Hepatocyte (in vitro differentiated cells): Measurements from ENCODE around the gene SLC66A3. TPM values are rescaled to one million over a fixed set of nuclear protein-coding genes. Genes with fewer than 3 reads are reported as not detected.

Source experiments
- DNase-seq: peaks from one replicate; pipeline ENCODE4 v3.0.0-alpha.2; 2016; ENCODE audit warnings: low spot score
- H2AFZ ChIP-seq: fragments of 200-600 bp; sonication (generic); 2 replicates; pipeline ENCODE4 v1.6.0; 2016; ENCODE audit warnings: antibody characterized with exemption, mild to moderate bottlenecking
- H3K27ac ChIP-seq: fragments of 200-600 bp; sonication (generic); 2 replicates; pipeline ENCODE4 v1.5.1; 2016; ENCODE audit warnings: mild to moderate bottlenecking
- H3K27me3 ChIP-seq: fragments of 200-600 bp; sonication (generic); 2 replicates; pipeline ENCODE4 v1.6.1; 2016
- H3K36me3 ChIP-seq: fragments of 200-600 bp; sonication (generic); replicated peaks from 2 replicates; pipeline ENCODE4 v1.5.1; 2016; ENCODE audit warnings: low read depth; ENCODE audit not compliant: insufficient read depth
- H3K4me1 ChIP-seq: fragments of 200-600 bp; sonication (generic); 2 replicates; pipeline ENCODE4 v1.5.1; 2016; ENCODE audit warnings: mild to moderate bottlenecking, moderate library complexity; ENCODE audit not compliant: insufficient read depth
- H3K4me2 ChIP-seq: fragments of 200-600 bp; sonication (generic); 2 replicates; pipeline ENCODE4 v1.6.0; 2016
- H3K4me3 ChIP-seq: fragments of 200-600 bp; sonication (generic); 2 replicates; pipeline ENCODE4 v1.5.1; 2016; ENCODE audit warnings: mild to moderate bottlenecking
- H3K79me2 ChIP-seq: fragments of 200-600 bp; sonication (generic); 2 replicates; pipeline ENCODE4 v1.6.0; 2017; ENCODE audit warnings: mild to moderate bottlenecking
- H3K9me2 ChIP-seq: fragments of 200-600 bp; sonication (generic); replicated peaks from 2 replicates; pipeline ENCODE4 v1.6.0; 2017; ENCODE audit warnings: mild to moderate bottlenecking; ENCODE audit not compliant: insufficient read depth
- H3K9me3 ChIP-seq: fragments of 200-600 bp; sonication (generic); 2 replicates; pipeline ENCODE4 v1.5.1; 2016; ENCODE audit warnings: low read depth, mild to moderate bottlenecking
- H4K20me1 ChIP-seq: fragments of 200-600 bp; sonication (generic); 2 replicates; pipeline ENCODE4 v1.6.0; 2016; ENCODE audit warnings: mild to moderate bottlenecking; ENCODE audit not compliant: insufficient read depth, poor library complexity, severe bottlenecking
- CTCF ChIP-seq: fragments of 200-600 bp; sonication (generic); IDR thresholded peaks from 2 replicates; pipeline ENCODE4 v1.5.1; 2016; ENCODE audit warnings: antibody characterized with exemption, mild to moderate bottlenecking; ENCODE audit not compliant: poor library complexity
- EZH2 ChIP-seq: fragments of 200-600 bp; sonication (generic); IDR thresholded peaks from 2 replicates; pipeline ENCODE4 v1.6.1; 2016; ENCODE audit warnings: antibody characterized with exemption, mild to moderate bottlenecking, borderline replicate concordance
- EZH2phosphoT487 ChIP-seq: fragments of 200-600 bp; sonication (generic); IDR thresholded peaks from one replicate; pipeline ENCODE4 v1.6.1; 2018; ENCODE audit warnings: antibody characterized with exemption, mild to moderate bottlenecking, low read depth, moderate library complexity; ENCODE audit not compliant: unreplicated experiment, severe bottlenecking
- WGBS: methylation state at CpG from one replicate; pipeline ENCODE4 v1.1.6; 2016; ENCODE audit warnings: low lambda C conversion rate; ENCODE audit errors: missing lambda C conversion rate; 5-methylcytosine and 5-hydroxymethylcytosine counted together
- polyA plus RNA-seq: library from polyadenylated mRNA; unstranded; fragments of >200 nt; fragmentation: Nextera tagmentation; extraction: Ambion mirVana; gene quantifications from 2 replicates; pipeline ENCODE4 v1.2.1, GENCODE V29; 2016
- total RNA-seq: library from RNA; depleted of rRNA; stranded (reverse); fragments of >200 nt; gene quantifications from 2 replicates; pipeline ENCODE4 v1.2.3, GENCODE V29; 2014

Gene SLC66A3
- total and polyA plus RNA-seq, 2 experiments from 2014 or later = 24.3 to 26.8 TPM

GRCh38 chr2:11117776-11118175 lies 37.5 kb upstream of the SLC66A3 start:
- no peaks in the 10 kb centered on the region for H3K27me3 ChIP-seq
- TF ChIP-seq EZH2phosphoT487 (no peak), CTCF (no peak)
- no peak for DNase-seq

GRCh38 chr2:11118761-11119160 lies 36.5 kb upstream of the SLC66A3 start:
- Histone ChIP-seq H3K27ac (no peak overlapping the region), H2AFZ (no peak overlapping the region), H3K9me3 (no peaks in the 10 kb centered on the region), H3K9me2 (no peaks in the 10 kb centered on the region), H4K20me1 (no peaks in the 10 kb centered on the region), H3K79me2 (no peaks in the 10 kb centered on the region), H3K36me3 (no peaks in the 10 kb centered on the region), H3K4me3 (no peak overlapping the region), H3K27me3 (no peaks in the 10 kb centered on the region), H3K4me2 (no peak overlapping the region), H3K4me1 (no peaks in the 10 kb centered on the region)
- TF ChIP-seq CTCF (no peak), EZH2phosphoT487 (no peak), EZH2 (no peak)
- 93% methylated on average over 3 of the region's 3 CpGs for WGBS
- no peak for DNase-seq

More at GRCh38 chr2:11117776-11118175, 37.5 kb upstream of the SLC66A3 start:
- H3K36me3 ChIP-seq = no peaks in the 10 kb centered on the region
- H3K9me2 ChIP-seq = no peaks in the 10 kb centered on the region
- H3K4me3 ChIP-seq = no peak overlapping the region
- no peak overlapping the region for H3K27ac ChIP-seq
- no peaks in the 10 kb centered on the region for H3K79me2 ChIP-seq
- no peak overlapping the region for H3K4me2 ChIP-seq
- H4K20me1 ChIP-seq = no peaks in the 10 kb centered on the region
- no peaks in the 10 kb centered on the region for H3K4me1 ChIP-seq
- H3K9me3 ChIP-seq = no peaks in the 10 kb centered on the region
- no peak overlapping the region for H2AFZ ChIP-seq
- WGBS = 88% methylated on average over 6 of the region's 6 CpGs

- Histone ChIP-seq H2AFZ (no peak overlapping the region), H3K36me3 (no peaks in the 10 kb centered on the region), H3K4me1 (no peaks in the 10 kb centered on the region), H3K4me3 (no peak overlapping the region), H3K9me2 (no peaks in the 10 kb centered on the region), H4K20me1 (no peaks in the 10 kb centered on the region), H3K79me2 (no peaks in the 10 kb centered on the region), H3K27me3 (no peaks in the 10 kb centered on the region), H3K9me3 (no peaks in the 10 kb centered on the region), H3K4me2 (no peak overlapping the region), H3K27ac (no peak overlapping the region)
- DNase-seq = no peak
- TF ChIP-seq EZH2 = no peak
- no peak for TF ChIP-seq EZH2phosphoT487
- no peak for TF ChIP-seq CTCF
- 69% methylated on average over 8 of the region's 8 CpGs for WGBS
These were observed 34.0 kb upstream of the SLC66A3 start for GRCh38 chr2:11121099-11121822.

GRCh38 chr2:11121823-11122155 lies 33.5 kb upstream of the SLC66A3 start:
- H3K4me2 ChIP-seq = no peak overlapping the region
- no peak overlapping the region for H3K4me3 ChIP-seq
- no peaks in the 10 kb centered on the region for H3K9me3 ChIP-seq
- no peaks in the 10 kb centered on the region for H3K27me3 ChIP-seq
- H3K36me3 ChIP-seq = no peaks in the 10 kb centered on the region
- H3K27ac ChIP-seq = no peak overlapping the region
- 87% methylated on average over 7 of the region's 7 CpGs for WGBS
- DNase-seq = no peak
- H3K9me2 ChIP-seq = no peaks in the 10 kb centered on the region
- TF ChIP-seq EZH2phosphoT487 = no peak
- no peak for TF ChIP-seq EZH2
- TF ChIP-seq CTCF = no peak
- H2AFZ ChIP-seq = no peak overlapping the region
- H3K79me2 ChIP-seq = no peaks in the 10 kb centered on the region
- H4K20me1 ChIP-seq = no peaks in the 10 kb centered on the region
- no peaks in the 10 kb centered on the region for H3K4me1 ChIP-seq
